Measurements from ENCODE around the gene GP5. TPM values are rescaled to one million over a fixed set of nuclear protein-coding genes. Genes with fewer than 3 reads are reported as not detected.

Gene GP5
- polyA plus RNA-seq, 2 of the 4 experiments (the other 2 are of a cell fraction) = not detected

- FAIRE-seq (no peak), ATAC-seq (peak in 1 of 2 experiments; percentile 85; a peak in 4 of 6 replicates), DNase-seq (ENCODE audit: low read depth in 1 of 2, low spot score in 1 of 2) (no peak)
- CTCF ChIA-PET = interaction anchor here (0.9 to 1.7 kb wide), 2 partner anchors 14 to 41 kb away, joined by 3 to 4 read pairs; no protein-coding TSS in a partner anchor
- Histone ChIP-seq H3K4me2 (peak overlapping the region; percentile 25; the same call in 1 of the 3 replicates), H3K27ac (no peak overlapping the region), H3K9me3 (no peaks in the 10 kb centered on the region), H3K4me1 (peaks cover 2% of the 10 kb centered on the region; the same call in 1 of the 3 replicates), H3K4me3 (no peak overlapping the region)
- 55% methylated on average over 14 of the region's 17 CpGs for WGBS (ENCODE audit: missing lambda C conversion rate)
- POLR2A ChIA-PET = no interaction called here
- TF ChIP-seq E2F6 (IDR thresholded peaks at IDR 0.05; ENCODE audit: borderline replicate concordance, low read depth) (no peak), FOSL2 (IDR thresholded peaks at IDR 0.05) (no peak), FOSL2 (CRISPR knock-in tag; IDR thresholded peaks at IDR 0.05) (no peak), PBX3 (IDR thresholded peaks at IDR 0.05) (no peak), ZFP36 (IDR thresholded peaks at IDR 0.05; ENCODE audit: borderline replicate concordance, partially characterized antibody) (no peak), PHF8 (IDR thresholded peaks at IDR 0.05; ENCODE audit: borderline replicate concordance, low read depth) (no peak), HEYL (CRISPR knock-in tag; IDR thresholded peaks at IDR 0.05) (no peak), MAX (IDR thresholded peaks at IDR 0.05) (no peak), ZSCAN20 (CRISPR knock-in tag; IDR thresholded peaks at IDR 0.05) (no peak), SMC3 (IDR thresholded peaks at IDR 0.05) (no peak), HOXA7 (CRISPR knock-in tag; IDR thresholded peaks at IDR 0.05) (no peak), CEBPB (IDR thresholded peaks at IDR 0.05) (no peak), ATOH8 (CRISPR knock-in tag; IDR thresholded peaks at IDR 0.05; ENCODE audit: low read depth) (no peak), REST (IDR thresholded peaks at IDR 0.05) (no peak), SREBF2 (IDR thresholded peaks at IDR 0.05) (no peak), MYC (IDR thresholded peaks at IDR 0.05; ENCODE audit: borderline replicate concordance, low read length) (no peak), RNF2 (IDR thresholded peaks at IDR 0.05; ENCODE audit: borderline replicate concordance, low read depth) (no peak), HOXB13 (CRISPR knock-in tag; IDR thresholded peaks at IDR 0.05; ENCODE audit: low read depth) (no peak)
These were observed 17.6 kb downstream of the GP5 start for GRCh38 chr3:194381460-194381875.

- POLR2A ChIA-PET = no interaction called here
- TF ChIP-seq EHMT2 (IDR thresholded peaks at IDR 0.05; ENCODE audit: low read depth) = no peak
- no peak for TF ChIP-seq MAFK (IDR thresholded peaks at IDR 0.05; ENCODE audit: partially characterized antibody)
- TF ChIP-seq MAX (IDR thresholded peaks at IDR 0.05) = no peak
- TF ChIP-seq BCL3 (IDR thresholded peaks at IDR 0.05) = no peak
- TF ChIP-seq EHF (CRISPR knock-in tag; IDR thresholded peaks at IDR 0.05) = no peak
- TF ChIP-seq FOSL2 (IDR thresholded peaks at IDR 0.05) = no peak
- no peak for TF ChIP-seq FOSL2 (CRISPR knock-in tag; IDR thresholded peaks at IDR 0.05)
- no peak for TF ChIP-seq E2F6 (IDR thresholded peaks at IDR 0.05; ENCODE audit: borderline replicate concordance, low read depth)
- TF ChIP-seq RFX5 (IDR thresholded peaks at IDR 0.05) = no peak
- TF ChIP-seq BHLHE40 (IDR thresholded peaks at IDR 0.05; ENCODE audit: low read depth, low read length) = no peak
- no peak for TF ChIP-seq TP53 (CRISPR knock-in tag; IDR thresholded peaks at IDR 0.05)
- TF ChIP-seq POLR2AphosphoS2 (conservative IDR thresholded peaks at IDR 0.05; ENCODE audit: low read length) = no peak
- no peak for TF ChIP-seq HDAC2 (IDR thresholded peaks at IDR 0.05)
- no peak for TF ChIP-seq PBX3 (IDR thresholded peaks at IDR 0.05)
These were observed 18.7 kb downstream of the GP5 start for GRCh38 chr3:194380326-194380725.

More at GRCh38 chr3:194380326-194380725, 18.7 kb downstream of the GP5 start:
- DNase-seq (ENCODE audit: low read depth in 1 of 2, low spot score in 1 of 2) = no peak
- Histone ChIP-seq H3K4me1 (no peaks in the 10 kb centered on the region), H3K9me3 (no peaks in the 10 kb centered on the region), H3K4me2 (no peak overlapping the region), H3K27ac (no peak overlapping the region), H3K4me3 (no peak overlapping the region)
- CTCF ChIA-PET = interaction anchor here (1.2 kb wide), 1 partner anchor 36 kb away, joined by 6 read pairs; no protein-coding TSS in a partner anchor
- no peak for FAIRE-seq
- 80% methylated on average over 7 of the region's 7 CpGs for WGBS (ENCODE audit: missing lambda C conversion rate)
- ATAC-seq = no peak

Data from A549 (cell line).